ENCODE measurements around the gene PITRM1. TPM values are rescaled to one million over a fixed set of nuclear protein-coding genes. Genes with fewer than 3 reads are reported as not detected.

Gene PITRM1
- total RNA-seq, 1 donor from 2014 or later, result 80.4 TPM

- peaks cover 38% of the 10 kb centered on the region for H3K36me3 ChIP-seq (ENCODE audit: insufficient read depth, low read length)
- Mint-ChIP-seq H3K27me3 (ENCODE audit: low read depth, unreplicated experiment) (no peaks in the 10 kb centered on the region), H3K36me3 (ENCODE audit: low read depth, unreplicated experiment) (peaks cover 40% of the 10 kb centered on the region)
These were observed 44.7 kb downstream of the PITRM1 start for GRCh38 chr10:3127921-3128320.

GRCh38 chr10:3126741-3127346 is 45.7 kb downstream of the PITRM1 start:
- no peak overlapping the region for H3K4me3 ChIP-seq (ENCODE audit: insufficient read depth, low read depth, low read length)

More at GRCh38 chr10:3127921-3128320, 44.7 kb downstream of the PITRM1 start:
- Mint-ChIP-seq H3K4me1 (ENCODE audit: low read depth, unreplicated experiment) (peaks cover 10% of the 10 kb centered on the region), H3K4me3 (ENCODE audit: unreplicated experiment) (no peak overlapping the region), H3K9me3 (ENCODE audit: unreplicated experiment) (no peaks in the 10 kb centered on the region), H3K27ac (ENCODE audit: unreplicated experiment) (peak overlapping the region; percentile 41)
- Histone ChIP-seq H3K4me3 (ENCODE audit: insufficient read depth, low read depth, low read length) (no peak overlapping the region), H3K79me2 (ENCODE audit: insufficient read depth, low read length) (peaks cover 24% of the 10 kb centered on the region), H3K9ac (ENCODE audit: low read length) (no peak overlapping the region), H3K27me3 (ENCODE audit: insufficient read depth, low read length) (no peaks in the 10 kb centered on the region), H3K9me3 (ENCODE audit: insufficient read depth, low read depth, low read length) (no peaks in the 10 kb centered on the region), H3K4me2 (ENCODE audit: low read length) (no peak overlapping the region), H3K27ac (ENCODE audit: low read depth, low read length) (no peak overlapping the region), H2AFZ (ENCODE audit: low read depth, low read length) (no peak overlapping the region), H3K4me1 (ENCODE audit: insufficient read depth, low read length) (peaks cover 3% of the 10 kb centered on the region), H4K20me1 (ENCODE audit: insufficient read depth, low read length) (peaks cover 27% of the 10 kb centered on the region)
- TF ChIP-seq CTCF (IDR thresholded peaks at IDR 0.05; ENCODE audit: insufficient read depth, low read depth, low read length) (no peak), EZH2 (IDR thresholded peaks at IDR 0.05; ENCODE audit: insufficient read depth, low read length) (no peak)
- DNase-seq (ENCODE audit: low read depth), result no peak
- no peak for FAIRE-seq

More at GRCh38 chr10:3126741-3127346, 45.7 kb downstream of the PITRM1 start:
- Histone ChIP-seq H4K20me1 (ENCODE audit: insufficient read depth, low read length) (peaks cover 37% of the 10 kb centered on the region), H3K27me3 (ENCODE audit: insufficient read depth, low read length) (no peaks in the 10 kb centered on the region), H2AFZ (ENCODE audit: low read depth, low read length) (no peak overlapping the region), H3K27ac (ENCODE audit: low read depth, low read length) (no peak overlapping the region), H3K9me3 (ENCODE audit: insufficient read depth, low read depth, low read length) (no peaks in the 10 kb centered on the region), H3K9ac (ENCODE audit: low read length) (no peak overlapping the region), H3K36me3 (ENCODE audit: insufficient read depth, low read length) (peaks cover 35% of the 10 kb centered on the region), H3K4me2 (ENCODE audit: low read length) (no peak overlapping the region), H3K4me1 (ENCODE audit: insufficient read depth, low read length) (peaks cover 8% of the 10 kb centered on the region), H3K79me2 (ENCODE audit: insufficient read depth, low read length) (peaks cover 30% of the 10 kb centered on the region)
- Mint-ChIP-seq H3K27ac (ENCODE audit: unreplicated experiment) (no peak overlapping the region), H3K4me1 (ENCODE audit: low read depth, unreplicated experiment) (peaks cover 15% of the 10 kb centered on the region), H3K36me3 (ENCODE audit: low read depth, unreplicated experiment) (peaks cover 36% of the 10 kb centered on the region), H3K4me3 (ENCODE audit: unreplicated experiment) (no peak overlapping the region), H3K9me3 (ENCODE audit: unreplicated experiment) (no peaks in the 10 kb centered on the region), H3K27me3 (ENCODE audit: low read depth, unreplicated experiment) (no peaks in the 10 kb centered on the region)
- TF ChIP-seq CTCF (IDR thresholded peaks at IDR 0.05; ENCODE audit: insufficient read depth, low read depth, low read length), result no peak
- no peak for TF ChIP-seq EZH2 (IDR thresholded peaks at IDR 0.05; ENCODE audit: insufficient read depth, low read length)
- FAIRE-seq (no peak), DNase-seq (ENCODE audit: low read depth) (no peak)

Measured in astrocyte (in vitro differentiated cells and primary cell).